ENCODE data around the gene JRKL. TPM values are rescaled to one million over a fixed set of nuclear protein-coding genes. Genes with fewer than 3 reads are reported as not detected.

Gene JRKL
- total RNA-seq = 3.3 and 6.0 TPM in 2 replicates

GRCh38 chr11:96389720-96390487, at the start of gene JRKL, which contains the start of gene CCDC82:
Gene JRKL (plus strand): TSS chr11:96390013. CDS start chr11:96390650, 637 bp downstream.
Gene CCDC82 (minus strand): TSS chr11:96389912. CDS start chr11:96384747, 5,165 bp downstream.
- peak; percentile 94 to 95 for DNase-seq (ENCODE audit: low read depth in 2 of 2)

- DNase-seq (ENCODE audit: low read depth in 2 of 2) = no peak
These were observed 49.3 kb upstream of the JRKL start for GRCh38 chr11:96340555-96340885.

GRCh38 chr11:96341211-96342013, 48.4 kb upstream of the JRKL start:
- peak; percentile 62 to 73 for DNase-seq (ENCODE audit: low read depth in 2 of 2)

GRCh38 chr11:96342014-96342960, 47.5 kb upstream of the JRKL start:
- DNase-seq (ENCODE audit: low read depth in 2 of 2) = peak in 1 of 2 donors; percentile 49

GRCh38 chr11:96342961-96343711, 46.7 kb upstream of the JRKL start, which contains the start of gene MAML2:
Gene MAML2 (minus strand): TSS chr11:96343195. CDS start chr11:96341895, 1,300 bp downstream.
- DNase-seq (ENCODE audit: low read depth in 2 of 2) = peak; percentile 95 to 96

GRCh38 chr11:96356848-96357247, 33.0 kb upstream of the JRKL start:
- DNase-seq (ENCODE audit: low read depth in 2 of 2) = no peak

GRCh38 chr11:96357794-96358193, 32.0 kb upstream of the JRKL start:
- DNase-seq (ENCODE audit: low read depth in 2 of 2) = no peak

- DNase-seq (ENCODE audit: low read depth in 2 of 2) = no peak
These were observed 31.5 kb upstream of the JRKL start for GRCh38 chr11:96358321-96358720.

GRCh38 chr11:96361778-96362177, 28.0 kb upstream of the JRKL start:
- DNase-seq (ENCODE audit: low read depth in 2 of 2) = no peak

- no peak for DNase-seq (ENCODE audit: low read depth in 2 of 2)
These were observed 24.3 kb upstream of the JRKL start for GRCh38 chr11:96365493-96365892.

- no peak for DNase-seq (ENCODE audit: low read depth in 2 of 2)
These were observed 23.8 kb upstream of the JRKL start for GRCh38 chr11:96366024-96366423.

GRCh38 chr11:96367342-96367741, 22.5 kb upstream of the JRKL start:
- DNase-seq (ENCODE audit: low read depth in 2 of 2) = no peak

- no peak for DNase-seq (ENCODE audit: low read depth in 2 of 2)
These were observed 16.0 kb upstream of the JRKL start for GRCh38 chr11:96373826-96374225.

- DNase-seq (ENCODE audit: low read depth in 2 of 2) = no peak
These were observed 13.0 kb upstream of the JRKL start for GRCh38 chr11:96376796-96377195.

- DNase-seq (ENCODE audit: low read depth in 2 of 2) = no peak
These were observed 5.7 kb upstream of the JRKL start for GRCh38 chr11:96384156-96384555.

- no peak for DNase-seq (ENCODE audit: low read depth in 2 of 2)
These were observed 4.6 kb upstream of the JRKL start for GRCh38 chr11:96385187-96385586.

- DNase-seq (ENCODE audit: low read depth in 2 of 2) = peak; percentile 67 to 68
These were observed 708 bp upstream of the JRKL start for GRCh38 chr11:96388891-96389719.

GRCh38 chr11:96390488-96390792, 627 bp downstream of the JRKL start:
- DNase-seq (ENCODE audit: low read depth in 2 of 2) = peak; percentile 36 to 66

- DNase-seq (ENCODE audit: low read depth in 2 of 2) = peak in 1 of 2 donors; percentile 18
These were observed 2.0 kb downstream of the JRKL start for GRCh38 chr11:96391698-96392307.

Data from lung microvascular endothelial cell (primary cell).